Embryonic facial prominence (tissue), 1 donor: ENCODE measurements around the gene MEGF6.

Source experiments
- DNase-seq: peaks from one replicate; pipeline ENCODE4 v3.0.0-alpha.2; 2016; ENCODE audit errors: extremely low spot score

MEGF6 gene

GRCh38 chr1:3459051-3459908 is 152.0 kb downstream of the MEGF6 start:
- DNase-seq, result no peak

GRCh38 chr1:3457910-3458883 is 153.1 kb downstream of the MEGF6 start:
- DNase-seq, result no peak

- no peak for DNase-seq
Observed at GRCh38 chr1:3456964-3457909, 154.1 kb downstream of the MEGF6 start.

- no peak for DNase-seq
Observed at GRCh38 chr1:3456449-3456963, 154.8 kb downstream of the MEGF6 start.

GRCh38 chr1:3455670-3456448 is 155.4 kb downstream of the MEGF6 start:
- no peak for DNase-seq

- no peak for DNase-seq
Observed at GRCh38 chr1:3454811-3455618, 156.3 kb downstream of the MEGF6 start.

- no peak for DNase-seq
Observed at GRCh38 chr1:3453891-3454810, 157.2 kb downstream of the MEGF6 start, which contains the start of gene ARHGEF16. Gene ARHGEF16 (plus strand): TSS chr1:3454665. CDS start chr1:3463085, 8,420 bp downstream.

- no peak for DNase-seq
Observed at GRCh38 chr1:3453203-3453761, 158.0 kb downstream of the MEGF6 start.

- no peak for DNase-seq
Observed at GRCh38 chr1:3452866-3453175, 158.5 kb downstream of the MEGF6 start.

GRCh38 chr1:3451994-3452865 is 159.1 kb downstream of the MEGF6 start:
- no peak for DNase-seq

GRCh38 chr1:3450983-3451382 is 160.3 kb downstream of the MEGF6 start:
- no peak for DNase-seq

- no peak for DNase-seq
Observed at GRCh38 chr1:3450202-3450863, 161.0 kb downstream of the MEGF6 start.

- DNase-seq, result no peak
Observed at GRCh38 chr1:3444736-3445135, 166.6 kb downstream of the MEGF6 start.

- no peak for DNase-seq
Observed at GRCh38 chr1:3444298-3444697, 167.0 kb downstream of the MEGF6 start.

- DNase-seq, result no peak
Observed at GRCh38 chr1:3443807-3444206, 167.5 kb downstream of the MEGF6 start.

GRCh38 chr1:3442901-3443300 is 168.4 kb downstream of the MEGF6 start:
- no peak for DNase-seq

- DNase-seq, result no peak
Observed at GRCh38 chr1:3442331-3442730, 169.0 kb downstream of the MEGF6 start.
